Cerebellar nuclear complex (tissue), 1 donor: ENCODE data around the gene FBXO36.
"Not testable (repeated sequence)": the region's sequence is repeated elsewhere in the genome, so short reads cannot be mapped to it uniquely, and the experiment has no call there.

Experiments
- DNase-seq, 2 experiments: peaks; one replicate each; lab custom pipeline; 2025; lab: John Stamatoyannopoulos, UW

Gene FBXO36, protein sequence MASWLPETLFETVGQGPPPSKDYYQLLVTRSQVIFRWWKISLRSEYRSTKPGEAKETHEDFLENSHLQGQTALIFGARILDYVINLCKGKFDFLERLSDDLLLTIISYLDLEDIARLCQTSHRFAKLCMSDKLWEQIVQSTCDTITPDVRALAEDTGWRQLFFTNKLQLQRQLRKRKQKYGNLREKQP

DNA sequence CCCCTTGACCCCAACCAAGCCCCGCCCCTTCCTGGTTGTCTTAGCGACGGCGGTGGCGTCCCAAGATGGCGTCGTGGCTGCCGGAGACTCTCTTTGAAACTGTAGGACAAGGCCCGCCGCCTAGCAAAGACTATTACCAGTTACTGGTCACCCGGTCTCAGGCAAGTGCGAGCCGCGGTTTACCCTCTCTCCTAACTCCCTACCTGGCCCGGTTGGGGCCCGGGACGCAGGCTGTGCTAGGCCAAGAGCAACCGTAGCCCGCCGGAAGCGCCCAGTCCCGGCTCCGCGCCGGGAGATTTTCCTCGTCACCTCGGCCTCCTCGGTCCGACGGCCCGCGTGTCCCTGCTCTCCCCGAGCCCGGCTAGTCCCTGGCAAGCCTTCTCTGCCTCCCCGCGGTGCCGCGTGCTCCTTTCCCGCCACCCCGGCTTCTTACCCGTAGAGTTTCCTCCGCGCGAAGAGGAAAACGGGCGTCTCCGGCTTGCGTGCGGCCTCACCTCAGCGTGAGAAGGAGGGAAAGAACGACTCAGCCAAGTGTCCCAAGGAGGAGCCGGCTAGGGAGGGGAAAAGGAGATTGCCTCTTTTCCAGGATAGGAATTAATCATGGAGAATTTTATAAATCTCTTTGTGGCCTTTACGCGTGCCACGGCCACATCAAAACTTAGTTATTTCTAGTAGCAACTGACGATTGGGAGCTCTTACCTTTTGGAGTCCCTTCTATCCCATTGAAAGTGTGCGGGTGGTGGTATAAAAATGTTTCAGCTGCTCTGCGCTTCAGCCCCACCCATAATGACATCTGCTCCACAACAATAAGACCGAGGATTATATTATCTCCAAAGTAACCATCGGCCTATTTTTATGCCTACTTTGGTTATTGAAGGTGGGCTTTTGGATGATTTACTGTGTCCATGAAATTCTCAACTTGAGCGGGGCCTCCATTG, at the start of gene FBXO36:
Gene FBXO36, plus strand, starts transcription at position 55 of the 938 bp plus-strand sequence. Its CDS starts 11 bp downstream, at position 66.
- no peak for DNase-seq

GRCh38 chr2:229873123-229873581, 49.2 kb upstream of the FBXO36 start:
- no peak for DNase-seq

DNA sequence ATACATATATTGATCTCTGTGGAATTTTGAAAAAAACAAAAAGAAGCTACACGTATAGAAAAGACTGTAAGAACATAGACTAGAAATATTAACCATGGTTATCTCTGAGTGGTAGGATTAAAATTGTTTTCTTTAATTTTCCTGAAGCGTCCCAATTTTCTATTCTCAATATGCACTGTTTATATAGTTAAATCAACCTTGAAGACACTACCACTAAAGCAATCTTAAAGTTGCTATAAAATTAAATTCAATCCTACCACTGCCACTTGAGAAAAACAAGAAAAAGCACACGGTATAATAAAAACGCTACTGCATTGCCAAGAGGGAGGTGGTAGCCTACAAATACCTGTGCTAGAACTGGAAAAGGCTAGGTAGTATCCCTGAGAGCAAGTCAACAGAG, 47.7 kb upstream of the FBXO36 start:
- no peak for DNase-seq

DNA sequence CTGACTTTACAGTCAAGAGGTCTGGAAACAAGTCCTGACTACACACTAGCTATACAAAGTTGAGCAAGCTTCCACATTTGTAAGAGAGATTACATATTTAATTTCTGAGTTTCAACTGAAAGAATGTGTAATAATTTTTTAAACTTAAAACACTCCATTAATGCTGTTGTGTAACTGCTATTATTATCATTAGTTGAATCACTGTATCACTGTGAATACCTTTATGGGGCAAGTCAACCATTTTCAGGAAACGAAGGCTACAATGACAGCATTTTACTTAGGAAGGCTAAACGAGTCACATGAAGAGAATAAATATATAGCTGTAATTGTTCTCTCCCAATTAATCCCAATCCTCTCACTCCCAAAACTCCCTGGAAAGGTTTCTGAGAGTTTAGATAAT, 46.8 kb upstream of the FBXO36 start:
- DNase-seq, result no peak

DNA sequence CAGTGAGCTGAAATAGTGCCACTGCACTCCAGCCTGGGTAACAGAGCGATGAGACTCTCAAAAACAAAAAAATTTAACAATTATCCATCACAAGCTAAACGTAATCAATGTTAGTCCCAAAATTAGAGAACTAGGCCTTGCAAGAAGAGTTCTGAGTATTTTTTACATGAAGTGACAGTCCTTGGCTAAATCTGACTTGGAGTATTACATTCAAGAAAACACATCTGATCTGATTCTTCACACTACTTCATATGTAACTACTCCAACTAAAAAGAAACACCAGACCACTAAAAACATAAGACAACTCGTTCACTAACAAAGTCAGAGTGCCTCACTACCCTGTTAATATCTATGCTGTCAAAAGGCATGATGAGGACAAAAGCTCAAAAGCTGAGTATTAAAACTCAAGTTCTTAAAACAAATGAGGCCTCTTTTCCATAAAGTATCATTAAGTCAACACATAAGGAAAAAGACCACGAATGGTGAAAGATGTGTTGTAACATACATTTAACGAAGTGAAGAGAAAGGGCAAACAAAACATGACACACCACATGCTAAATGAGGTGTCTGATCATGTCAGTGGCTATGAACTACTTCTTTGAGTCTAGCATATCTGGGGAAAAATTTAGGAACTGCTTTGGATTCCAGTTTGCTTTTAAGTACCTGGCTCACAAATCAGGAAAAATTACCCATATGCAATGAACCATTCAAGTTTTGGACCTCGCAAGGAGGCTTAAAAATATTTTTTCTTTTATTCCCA, 42.9 kb upstream of the FBXO36 start:
- DNase-seq, result no peak

- DNase-seq, result no peak
Observed at GRCh38 chr2:229880892-229881586, 41.3 kb upstream of the FBXO36 start.

DNA sequence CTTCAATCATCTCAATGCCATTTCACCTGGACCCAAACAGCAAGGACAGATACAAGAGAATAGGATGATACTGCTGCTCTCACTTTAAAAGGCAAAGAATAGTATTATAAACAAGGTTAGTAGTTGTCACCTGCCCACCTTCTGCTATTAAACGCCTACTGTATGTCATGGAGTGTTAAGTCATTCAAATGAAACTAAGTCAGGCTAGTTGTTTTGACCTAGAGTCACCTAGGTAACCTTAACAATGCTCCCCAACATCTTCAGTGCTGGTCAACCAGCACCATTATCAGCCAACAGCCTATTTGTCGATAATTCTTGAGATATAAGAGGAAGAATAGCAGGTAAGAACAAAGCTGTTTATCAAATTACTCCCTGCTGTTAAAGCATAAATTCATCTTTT, 39.7 kb upstream of the FBXO36 start:
- DNase-seq, result no peak

DNA sequence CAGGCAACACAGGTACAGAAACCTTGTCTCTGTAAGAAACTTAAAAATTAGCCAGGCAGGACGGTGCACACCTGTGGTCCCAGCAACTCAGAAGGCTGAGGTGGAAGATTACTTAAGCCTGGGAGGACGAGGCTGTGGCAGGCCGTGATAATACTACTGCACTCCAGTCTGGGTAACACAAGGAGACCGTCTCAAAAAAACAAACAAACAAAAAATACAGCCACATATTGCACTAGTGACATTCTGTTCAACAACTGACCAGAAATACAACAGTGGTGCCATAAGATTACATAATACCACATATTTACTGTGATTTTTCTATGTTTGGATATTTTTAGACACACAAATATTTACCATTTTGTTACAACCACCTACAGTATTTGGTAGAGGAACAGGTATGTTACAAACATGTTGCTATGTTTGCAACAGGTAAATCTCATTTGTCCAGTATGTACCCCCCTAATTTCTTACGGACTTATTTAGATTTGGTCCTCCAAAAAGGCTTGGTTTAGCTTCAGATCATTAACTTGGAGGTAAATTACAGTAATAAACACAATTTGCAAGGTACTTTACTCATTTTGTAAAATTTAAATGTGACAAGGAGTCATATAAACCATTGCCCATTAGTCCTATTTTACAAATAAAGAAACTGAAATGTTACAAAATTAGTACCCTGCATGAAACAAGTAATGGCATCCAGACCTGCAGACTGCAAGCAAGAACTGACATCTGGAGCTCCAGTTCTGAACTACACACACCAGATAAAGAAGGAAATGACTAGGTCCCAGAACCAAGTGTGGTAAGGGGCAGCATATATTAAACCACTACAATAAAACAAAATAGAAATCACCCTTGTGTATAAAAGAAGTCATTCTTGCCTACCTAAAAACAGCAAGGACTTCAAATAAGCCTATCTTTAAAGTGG, 37.3 kb upstream of the FBXO36 start:
- no peak for DNase-seq

DNA sequence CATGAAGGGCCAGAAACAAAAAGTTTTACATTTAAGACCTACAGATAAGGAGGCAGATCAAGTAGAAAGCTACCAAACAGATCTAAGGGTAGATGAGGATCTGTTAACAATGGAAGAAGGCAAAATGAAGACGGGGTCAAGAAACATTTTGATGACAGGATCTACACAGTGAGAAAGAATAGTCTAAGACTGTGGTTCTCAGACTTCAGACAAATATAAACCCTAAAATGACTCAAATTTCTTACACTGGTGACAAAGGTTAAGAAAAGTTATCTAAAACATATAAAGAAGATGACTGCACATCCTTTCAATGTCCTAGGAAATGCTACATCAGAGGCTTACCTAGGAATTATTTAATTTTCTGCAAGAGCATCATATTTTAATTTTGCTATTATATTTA, 34.9 kb upstream of the FBXO36 start:
- no peak for DNase-seq

DNA sequence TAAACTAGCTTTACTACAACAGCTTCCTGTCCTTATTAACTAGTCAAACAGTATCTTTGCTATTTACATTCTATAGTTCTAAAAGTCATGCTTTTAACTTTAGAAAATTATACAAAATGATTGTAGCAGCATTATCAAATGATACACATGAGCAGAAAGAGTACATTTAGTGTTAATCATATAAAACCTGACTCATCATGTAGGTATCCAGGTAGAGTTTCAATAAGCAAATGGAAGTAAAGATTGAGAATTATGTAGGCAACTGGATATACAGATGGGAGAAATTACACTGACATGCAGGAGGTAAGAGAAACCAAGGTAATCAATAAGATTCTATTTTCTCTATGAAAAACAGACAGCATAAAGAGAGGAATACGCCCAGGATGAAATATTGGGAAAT, 34.3 kb upstream of the FBXO36 start:
- DNase-seq, result no peak

GRCh38 chr2:229889023-229889422, 33.3 kb upstream of the FBXO36 start:
- no peak for DNase-seq

GRCh38 chr2:229896857-229897256, 25.4 kb upstream of the FBXO36 start:
- no peak for DNase-seq

DNA sequence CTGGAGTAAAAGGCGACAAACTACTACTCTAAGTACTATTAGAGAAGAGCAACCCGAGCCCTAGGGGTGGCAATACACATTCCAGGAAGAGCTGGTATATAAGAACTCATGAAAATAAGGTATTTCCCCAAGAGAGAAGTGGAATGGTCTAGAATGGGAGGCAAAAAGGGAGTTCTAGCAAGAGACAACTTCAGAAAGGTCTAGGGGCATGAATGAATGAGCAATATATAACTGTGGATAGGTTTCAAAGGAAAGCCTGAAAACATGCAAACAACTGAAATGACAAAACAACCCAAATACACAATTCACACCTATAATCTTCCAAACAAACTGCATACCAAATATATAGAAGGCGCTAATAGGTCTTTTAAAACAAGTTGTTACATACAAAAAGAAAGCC, 22.7 kb upstream of the FBXO36 start:
- DNase-seq, result no peak

DNA sequence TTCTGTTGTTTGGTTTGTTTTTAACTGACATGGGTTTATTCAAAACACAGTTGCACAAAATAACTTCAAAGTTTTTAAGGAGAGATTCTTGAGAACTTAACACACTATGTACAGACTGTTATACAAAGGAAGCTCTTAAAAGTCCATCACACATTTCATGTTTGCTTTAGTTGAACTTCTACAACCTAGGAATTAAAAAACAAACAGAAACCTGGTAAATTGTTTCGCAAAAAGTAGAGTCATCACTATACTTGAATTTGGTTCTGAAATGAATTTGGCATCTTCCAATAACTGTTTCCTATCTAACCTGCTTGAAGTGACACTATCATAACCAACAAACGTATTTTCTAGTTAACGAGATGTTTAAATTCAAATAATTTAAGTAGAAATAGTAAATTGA, 22.3 kb upstream of the FBXO36 start:
- DNase-seq, result no peak

DNA sequence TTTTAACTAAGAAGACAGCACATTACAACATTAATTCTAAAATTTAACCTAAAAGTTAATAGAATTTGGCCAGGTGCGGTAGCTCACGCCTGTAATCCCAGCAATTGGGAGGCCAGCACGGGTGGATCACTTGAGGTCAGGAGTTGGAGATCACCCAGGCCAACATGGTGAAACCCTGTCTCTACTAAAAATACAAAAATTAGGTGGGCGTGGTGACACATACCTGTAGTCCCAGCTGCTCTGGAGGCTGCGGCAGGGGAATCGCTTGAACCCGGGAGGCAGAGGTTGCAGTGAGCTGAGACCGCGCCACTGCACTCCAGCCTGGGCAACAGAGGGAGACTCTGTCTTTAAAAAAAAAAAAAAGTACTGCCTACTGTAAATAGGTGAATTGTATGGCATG, 21.8 kb upstream of the FBXO36 start:
- DNase-seq, result not testable (repeated sequence)

DNA sequence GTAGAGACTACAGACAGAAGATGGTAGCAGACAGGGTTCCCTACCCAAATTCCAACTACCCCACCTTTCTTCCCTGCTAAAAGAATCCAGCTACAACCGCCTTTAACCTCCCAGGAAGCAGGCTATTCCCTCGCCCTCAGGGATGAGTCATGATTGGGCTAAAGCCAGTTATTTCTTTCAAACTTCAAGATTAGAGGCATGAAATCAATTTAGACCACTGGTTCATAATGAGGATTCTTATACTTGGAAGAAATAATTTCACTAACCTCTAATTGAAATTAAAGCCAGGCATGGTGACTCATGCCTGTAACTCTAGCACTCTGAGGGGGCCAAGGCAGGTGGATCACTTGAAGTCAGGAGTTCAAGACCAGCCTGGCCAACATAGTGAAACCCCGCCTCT, 20.5 kb upstream of the FBXO36 start:
- no peak for DNase-seq

DNA sequence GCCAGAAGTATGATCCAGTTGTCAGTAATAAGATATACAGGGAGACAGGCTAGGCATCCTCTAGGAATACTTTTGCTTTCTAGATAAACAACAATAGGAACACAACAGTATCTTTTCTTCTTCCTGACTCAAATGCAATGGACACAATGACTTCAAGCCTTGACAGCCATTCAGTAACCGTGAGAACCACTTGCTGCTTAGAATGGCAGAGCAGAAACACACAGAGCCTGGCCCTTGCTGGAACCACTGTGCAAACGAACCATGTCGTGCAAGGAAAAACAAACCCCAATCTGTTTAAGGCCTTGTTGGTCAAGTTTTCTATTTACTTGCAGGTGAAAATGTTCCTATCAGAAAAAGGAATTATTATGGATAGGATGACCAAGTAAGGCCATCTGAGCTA, 19.3 kb upstream of the FBXO36 start:
- DNase-seq, result no peak

DNA sequence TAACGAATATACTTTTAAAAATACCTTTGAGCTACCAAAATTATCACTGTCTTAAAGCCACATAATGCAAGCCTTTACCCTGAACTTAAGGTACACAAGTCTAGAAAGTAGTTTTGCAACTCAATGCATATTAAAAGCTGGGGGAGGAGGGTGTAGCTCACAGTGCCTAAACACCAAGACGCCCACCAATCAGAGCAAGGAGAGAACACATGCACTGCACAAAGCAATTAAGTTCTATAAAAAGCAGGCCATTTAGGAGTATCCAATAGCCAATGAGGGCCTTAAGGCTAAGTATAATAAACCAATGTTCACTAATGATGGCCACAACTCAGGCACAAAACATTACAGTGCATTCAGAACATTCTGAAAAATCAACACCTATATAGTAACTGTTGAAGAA, 16.7 kb upstream of the FBXO36 start:
- DNase-seq, result no peak

- no peak for DNase-seq
Observed at GRCh38 chr2:229909090-229909489, 13.2 kb upstream of the FBXO36 start.

GRCh38 chr2:229910147-229910831, 12.0 kb upstream of the FBXO36 start:
- no peak for DNase-seq
